ENCODE results near the gene PPP1R13L.
"Not testable (repeated sequence)": the region's sequence is repeated elsewhere in the genome, so short reads cannot be mapped to it uniquely, and the experiment has no call there.

PPP1R13L gene

DNA sequence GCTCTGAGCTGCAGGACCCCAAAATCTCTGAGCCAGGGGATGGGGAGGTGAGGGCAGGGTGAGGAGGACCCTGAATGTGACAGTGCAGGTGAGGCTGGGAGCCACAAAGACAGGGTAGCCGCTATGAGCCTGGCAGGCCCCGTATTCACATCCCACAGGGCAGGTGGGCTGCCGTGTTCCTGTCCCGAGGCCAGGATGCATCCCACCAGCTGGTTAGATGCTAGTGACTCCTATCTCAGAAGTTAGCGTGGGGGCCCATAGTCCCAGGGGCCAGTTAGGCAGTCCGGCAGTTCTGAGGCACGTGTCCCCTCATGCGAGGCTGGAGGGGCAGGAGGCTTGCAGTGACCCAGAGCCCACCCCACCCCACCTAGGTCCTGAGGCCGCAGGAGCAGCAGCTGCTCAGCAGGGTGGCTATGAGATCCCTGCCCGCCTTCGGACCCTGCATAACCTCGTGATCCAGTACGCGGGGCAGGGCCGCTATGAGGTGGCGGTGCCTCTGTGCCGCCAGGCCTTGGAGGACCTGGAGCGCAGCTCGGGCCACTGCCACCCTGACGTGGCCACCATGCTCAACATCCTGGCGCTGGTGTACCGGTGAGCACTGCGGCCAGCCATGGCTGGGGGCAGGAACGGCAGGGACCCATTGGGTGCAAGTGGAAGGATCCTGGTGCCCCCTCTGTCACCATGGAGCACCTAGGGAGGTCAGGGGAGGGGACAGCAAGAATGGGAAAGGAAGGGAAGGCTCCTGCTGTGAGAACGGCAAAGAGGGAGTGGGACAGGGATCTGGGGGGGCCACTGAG is 57.1 kb downstream of the PPP1R13L start:
- no peak for DNase-seq (ENCODE audit: low spot score)

DNA sequence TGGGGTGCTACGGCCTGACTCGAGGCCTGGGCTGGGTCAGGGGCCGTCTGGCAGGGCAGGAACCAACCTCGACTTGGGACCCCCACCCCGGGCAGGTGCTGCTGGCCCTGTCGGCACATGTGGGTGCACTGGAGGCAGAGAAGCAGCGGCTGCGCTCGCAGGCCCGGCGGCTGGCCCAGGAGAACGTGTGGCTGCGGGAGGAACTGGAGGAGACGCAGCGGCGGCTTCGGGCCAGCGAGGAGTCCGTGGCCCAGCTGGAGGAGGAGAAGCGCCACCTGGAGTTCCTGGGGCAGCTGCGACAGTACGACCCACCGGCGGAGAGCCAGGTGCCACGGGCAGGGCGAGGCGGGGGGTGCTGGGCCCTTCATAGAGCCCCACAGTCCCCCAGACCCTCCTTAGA is 58.4 kb downstream of the PPP1R13L start:
- no peak for DNase-seq (ENCODE audit: low spot score)

DNA sequence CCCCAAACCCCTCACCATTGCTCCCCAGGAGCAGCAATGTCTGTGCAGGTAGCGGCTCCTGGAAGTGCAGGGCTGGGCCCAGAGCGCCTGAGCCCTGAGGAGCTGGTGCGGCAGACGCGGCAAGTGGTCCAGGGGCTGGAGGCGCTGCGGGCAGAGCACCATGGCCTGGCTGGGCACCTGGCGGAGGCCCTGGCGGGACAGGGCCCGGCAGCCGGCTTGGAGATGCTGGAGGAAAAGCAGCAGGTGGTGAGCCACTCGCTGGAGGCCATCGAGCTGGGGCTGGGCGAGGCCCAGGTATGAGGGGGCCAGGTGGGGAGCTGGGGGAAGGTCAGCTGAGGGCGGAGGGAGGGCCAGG is 59.4 kb downstream of the PPP1R13L start:
- no peak for DNase-seq (ENCODE audit: low spot score)

GRCh38 chr19:45344621-45345505 is 60.0 kb downstream of the PPP1R13L start:
- no peak for DNase-seq (ENCODE audit: low spot score)

- DNase-seq (ENCODE audit: low spot score): no peak
Observed at GRCh38 chr19:45342911-45343310, 62.0 kb downstream of the PPP1R13L start.

DNA sequence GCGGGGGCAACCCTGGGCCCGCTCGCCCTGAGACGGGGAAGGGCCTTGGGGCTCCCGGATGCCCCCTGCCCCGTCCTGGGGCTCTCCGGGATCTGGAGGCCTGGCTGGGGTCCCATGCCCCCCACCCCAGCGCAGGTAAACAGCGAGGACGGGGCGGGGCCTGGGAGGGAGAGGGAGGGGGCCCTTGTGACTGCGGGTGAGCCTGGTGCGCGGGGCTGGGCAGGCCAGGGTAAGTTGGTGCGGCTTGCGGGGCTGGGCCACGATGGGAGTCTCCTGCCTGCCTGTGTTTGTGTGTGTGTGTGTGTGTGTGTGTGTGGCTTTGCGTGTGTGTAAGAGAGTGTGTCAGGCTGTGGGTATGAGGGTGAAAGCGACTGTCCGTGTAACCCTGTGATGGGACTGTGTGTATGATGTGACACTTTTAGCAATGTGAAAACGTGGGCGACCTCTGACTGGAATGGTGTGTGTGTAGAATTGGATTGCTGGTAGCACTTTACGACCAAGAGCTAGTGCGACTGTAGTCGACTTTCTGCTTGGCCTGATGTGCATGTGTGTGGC is 63.9 kb downstream of the PPP1R13L start:
- DNase-seq (ENCODE audit: low spot score): no peak

DNA sequence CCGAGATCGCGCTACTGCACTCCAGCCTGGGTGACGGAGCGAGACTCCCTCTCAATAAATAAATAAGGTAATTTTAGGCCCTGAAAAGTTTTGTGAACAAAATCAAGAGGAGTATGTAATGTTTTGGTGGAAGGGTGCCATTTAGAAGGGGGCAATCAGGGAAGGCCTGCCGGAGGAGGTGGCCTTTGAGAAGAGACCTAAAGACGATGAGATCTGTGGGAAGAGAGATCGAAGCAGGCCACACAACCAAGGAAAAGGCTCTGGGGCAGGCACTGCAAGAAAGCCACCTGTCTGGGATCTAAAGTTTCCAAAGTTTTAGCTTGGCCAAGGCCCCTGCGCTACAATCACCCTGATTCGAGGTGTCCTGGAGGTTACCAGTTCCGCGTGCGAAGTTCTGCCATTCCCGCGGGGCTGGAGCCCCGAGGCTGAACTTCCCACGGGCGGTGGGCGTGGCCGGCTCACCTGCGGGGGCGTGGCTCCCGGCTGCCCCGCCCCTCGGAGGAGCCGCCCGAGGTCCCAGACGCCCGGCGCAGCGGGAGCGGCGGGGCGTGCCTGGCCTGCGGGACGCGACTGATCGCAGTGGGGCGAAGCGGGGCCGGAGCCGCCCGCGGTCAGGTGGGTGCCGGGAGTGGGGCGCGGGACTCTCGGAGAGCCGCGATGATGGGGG is 64.5 kb downstream of the PPP1R13L start, which contains the start of gene KLC3:
KLC3 (plus strand) TSS at position 519 of the 667 bp plus-strand sequence. CDS start 4,792 bp downstream, outside the sequence.
- DNase-seq (ENCODE audit: low spot score): no peak

GRCh38 chr19:45339629-45340028 is 65.2 kb downstream of the PPP1R13L start:
- DNase-seq (ENCODE audit: low spot score): no peak

DNA sequence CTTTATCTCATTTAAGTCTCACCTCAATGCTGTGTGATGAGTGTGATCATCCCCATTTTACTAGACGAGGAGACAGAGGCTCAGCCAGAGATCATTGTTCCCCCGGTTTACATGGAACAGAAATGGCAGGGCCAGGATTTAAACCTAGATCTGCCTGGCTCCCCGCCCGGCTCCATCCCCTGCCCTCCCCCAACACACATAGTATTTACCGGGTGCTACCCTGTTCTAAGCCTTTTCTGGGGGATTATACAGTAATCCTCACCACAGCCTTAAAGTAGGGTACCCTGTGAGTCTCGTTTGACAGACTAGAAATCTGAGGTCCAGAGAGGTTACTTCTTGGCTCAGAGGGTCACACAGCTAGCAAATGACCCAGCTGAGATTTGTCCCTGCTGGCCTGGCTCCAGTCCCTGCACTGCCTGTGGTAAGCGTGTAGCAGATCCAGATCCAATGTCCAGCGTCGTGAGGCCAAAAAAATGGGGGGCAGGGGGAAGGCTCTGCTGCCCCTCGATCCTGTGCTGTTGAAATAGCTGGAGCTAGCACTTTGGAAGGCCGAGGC is 68.1 kb downstream of the PPP1R13L start:
- no peak for DNase-seq (ENCODE audit: low spot score)

- not testable (repeated sequence) for DNase-seq (ENCODE audit: low spot score)
Observed at GRCh38 chr19:45334881-45335280, 70.0 kb downstream of the PPP1R13L start.

- DNase-seq (ENCODE audit: low spot score): no peak
Observed at GRCh38 chr19:45333609-45334303, 71.1 kb downstream of the PPP1R13L start.

- peak; percentile 42 for DNase-seq (ENCODE audit: low spot score)
Observed at GRCh38 chr19:45331411-45331810, 73.5 kb downstream of the PPP1R13L start.

Small RNAs within 50 kb of the gene (small RNA-seq; reads per million reads assigned to genes)
- gene MIR6088: 0 reads per million in 2 experiments
